Loucy (cell line): ENCODE results near the gene KDM4C.

Source experiments
- H2AFZ ChIP-seq: fragments of 200-600 bp; sonication (generic); 2 replicates; pipeline ENCODE4 v1.6.0; 2016; ENCODE audit warnings: antibody characterized with exemption, mild to moderate bottlenecking, low read length, moderate library complexity
- H3F3A ChIP-seq: fragments of 200-600 bp; 2 replicates; pipeline ENCODE4 v1.6.0; 2016; ENCODE audit warnings: antibody characterized with exemption, low read depth, mild to moderate bottlenecking
- H3K27me3 ChIP-seq: fragments of 200-600 bp; sonication (generic); 2 replicates; pipeline ENCODE4 v1.6.1; 2014; ENCODE audit warnings: low read length, mild to moderate bottlenecking; ENCODE audit not compliant: insufficient read depth, poor library complexity, severe bottlenecking
- H3K36me3 ChIP-seq: fragments of 200-600 bp; sonication (generic); 2 replicates; pipeline ENCODE4 v1.6.1; 2016; ENCODE audit warnings: low read length; ENCODE audit not compliant: insufficient read depth
- H3K4me1 ChIP-seq: fragments of 200-600 bp; sonication (generic); 2 replicates; pipeline ENCODE4 v1.5.1; 2014; ENCODE audit warnings: low read length, mild to moderate bottlenecking; ENCODE audit not compliant: insufficient read depth, poor library complexity, severe bottlenecking
- H3K4me2 ChIP-seq: fragments of 200-600 bp; sonication (generic); 2 replicates; pipeline ENCODE4 v1.6.0; 2014; ENCODE audit warnings: antibody characterized with exemption, low read length, low read depth, mild to moderate bottlenecking; ENCODE audit not compliant: poor library complexity, severe bottlenecking
- H3K4me3 ChIP-seq: fragments of 200-600 bp; sonication (generic); 2 replicates; pipeline ENCODE4 v1.5.1; 2014; ENCODE audit warnings: low read length, mild to moderate bottlenecking, mixed read lengths; ENCODE audit not compliant: poor library complexity, severe bottlenecking
- H3K79me2 ChIP-seq: fragments of 200-600 bp; sonication (generic); 2 replicates; pipeline ENCODE4 v1.6.1; 2014; ENCODE audit warnings: low read length; ENCODE audit not compliant: insufficient read depth
- H3K9ac ChIP-seq: fragments of 200-600 bp; sonication (generic); 2 replicates; pipeline ENCODE4 v1.6.0; 2014; ENCODE audit warnings: mild to moderate bottlenecking, low read depth, low read length, moderate library complexity; ENCODE audit not compliant: poor library complexity, severe bottlenecking
- H3K9me2 ChIP-seq: fragments of 200-600 bp; sonication (generic); replicated peaks from 2 replicates; pipeline ENCODE4 v1.6.1; 2016; ENCODE audit warnings: low read depth, low read length, mixed read lengths
- H3K9me3 ChIP-seq: fragments of 200-600 bp; sonication (generic); 2 replicates; pipeline ENCODE4 v1.6.1; 2014; ENCODE audit warnings: mild to moderate bottlenecking, antibody characterized with exemption, low read length, low read depth; ENCODE audit not compliant: insufficient read depth
- H4K20me1 ChIP-seq: fragments of 200-600 bp; sonication (generic); 2 replicates; pipeline ENCODE4 v1.6.0; 2014; ENCODE audit warnings: antibody characterized with exemption, low read length, mild to moderate bottlenecking; ENCODE audit not compliant: insufficient read depth, poor library complexity, severe bottlenecking
- CTCF ChIP-seq: fragments of 200-600 bp; sonication (generic); conservative IDR thresholded peaks from 2 replicates; pipeline ENCODE4 v1.5.1; 2014; ENCODE audit warnings: mild to moderate bottlenecking, antibody characterized with exemption, low read length
- EZH2phosphoT487 ChIP-seq: fragments of 200-600 bp; IDR thresholded peaks from 2 replicates; pipeline ENCODE4 v1.6.1; 2018; ENCODE audit warnings: antibody characterized with exemption, mild to moderate bottlenecking, moderate library complexity, borderline replicate concordance

Gene KDM4C

GRCh38 chr9:6764523-6764922, 6.8 kb downstream of the KDM4C start:
- no peaks in the 10 kb centered on the region for H3K36me3 ChIP-seq
- H3K27me3 ChIP-seq = no peaks in the 10 kb centered on the region
- no peaks in the 10 kb centered on the region for H3F3A ChIP-seq
- peaks cover 16% of the 10 kb centered on the region for H3K4me1 ChIP-seq
- no peak overlapping the region for H3K4me3 ChIP-seq
- H3K9me3 ChIP-seq = no peaks in the 10 kb centered on the region
- peaks cover 43% of the 10 kb centered on the region for H4K20me1 ChIP-seq
- TF ChIP-seq CTCF (no peak), EZH2phosphoT487 (no peak)
- no peak overlapping the region for H2AFZ ChIP-seq
- H3K4me2 ChIP-seq = peak overlapping the region; percentile 10
- H3K9me2 ChIP-seq = no peaks in the 10 kb centered on the region
- H3K79me2 ChIP-seq = peaks cover 83% of the 10 kb centered on the region
- H3K9ac ChIP-seq = no peak overlapping the region

- H2AFZ ChIP-seq = no peak overlapping the region
- no peaks in the 10 kb centered on the region for H3K9me2 ChIP-seq
- peaks cover 14% of the 10 kb centered on the region for H3K4me1 ChIP-seq
- no peaks in the 10 kb centered on the region for H3K27me3 ChIP-seq
- H3K79me2 ChIP-seq = peaks cover 84% of the 10 kb centered on the region
- H3K36me3 ChIP-seq = no peaks in the 10 kb centered on the region
- H4K20me1 ChIP-seq = peaks cover 40% of the 10 kb centered on the region
- no peaks in the 10 kb centered on the region for H3F3A ChIP-seq
- peak overlapping the region; percentile 10 for H3K4me2 ChIP-seq
- H3K9me3 ChIP-seq = no peaks in the 10 kb centered on the region
- TF ChIP-seq EZH2phosphoT487 = no peak
- TF ChIP-seq CTCF = no peak
- no peak overlapping the region for H3K9ac ChIP-seq
- no peak overlapping the region for H3K4me3 ChIP-seq
Observed at GRCh38 chr9:6764950-6765349, 7.2 kb downstream of the KDM4C start.

GRCh38 chr9:6765396-6765795, 7.6 kb downstream of the KDM4C start:
- Histone ChIP-seq H4K20me1 (peaks cover 40% of the 10 kb centered on the region), H3K36me3 (no peaks in the 10 kb centered on the region), H3K4me1 (peaks cover 14% of the 10 kb centered on the region), H3K9me2 (no peaks in the 10 kb centered on the region), H3K4me2 (peak overlapping the region; percentile 10), H3K4me3 (no peak overlapping the region), H3K27me3 (no peaks in the 10 kb centered on the region), H3K9ac (no peak overlapping the region), H3K9me3 (no peaks in the 10 kb centered on the region), H2AFZ (no peak overlapping the region), H3F3A (no peaks in the 10 kb centered on the region), H3K79me2 (peaks cover 86% of the 10 kb centered on the region)
- no peak for TF ChIP-seq EZH2phosphoT487
- no peak for TF ChIP-seq CTCF
